ENCODE results near the gene TRIM46. TPM values are rescaled to one million over a fixed set of nuclear protein-coding genes. Genes with fewer than 3 reads are reported as not detected.

Gene TRIM46
- total and polyA plus RNA-seq, 9 of the 15 experiments (the other 6 are each of a cell fraction or from before 2014, with no cell fraction given), result 0.05 to 0.60 (median 0.16) TPM; not detected in 3

DNA sequence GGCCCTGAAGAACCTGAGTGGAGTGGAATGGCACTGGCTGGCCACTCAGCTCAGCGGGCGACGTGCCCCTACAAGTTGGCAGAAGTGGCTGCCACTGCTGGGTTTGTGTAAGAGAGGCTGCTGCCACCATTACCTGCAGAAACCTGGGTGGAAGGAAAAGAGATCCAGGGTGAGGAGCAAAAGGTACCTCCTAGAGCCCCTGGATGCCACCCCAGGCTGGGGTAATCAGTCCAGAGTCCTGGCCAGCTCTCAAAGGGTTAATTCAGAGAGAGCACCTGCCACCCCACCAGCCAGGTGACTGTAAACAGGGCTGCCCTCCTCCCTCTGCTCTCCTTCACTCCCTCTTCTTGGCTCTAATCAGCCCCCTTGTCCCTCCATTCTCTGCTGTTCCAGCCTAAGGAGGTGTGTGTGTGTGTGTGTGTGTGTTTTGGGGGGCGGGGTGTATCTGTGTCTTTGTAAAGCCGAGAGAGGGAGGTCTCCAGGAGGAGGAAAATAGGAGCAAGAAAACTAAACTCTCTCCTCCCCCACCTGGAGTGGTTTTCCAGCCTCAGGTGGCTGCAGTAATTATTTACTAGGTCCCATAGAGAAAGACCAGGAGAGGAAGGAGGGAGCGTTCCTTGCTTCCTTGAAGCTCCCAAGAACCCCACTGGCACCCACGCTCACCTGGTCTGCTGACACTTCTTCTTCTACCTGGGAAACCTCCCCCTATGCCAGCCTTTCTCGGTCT, 12.6 kb downstream of the TRIM46 start:
- H3K9ac ChIP-seq (ENCODE audit: insufficient read depth in 1 of 2, low read depth in 2 of 2, low read length in 2 of 2), result peak overlapping the region in 1 of 2 experiments; percentile 33; a peak in 2 of 4 replicates
- in situ Hi-C loops (cut with MboI), result no loop called here
- H3K9me1 ChIP-seq (ENCODE audit: control insufficient read depth, insufficient read depth, low read length), result no peaks in the 10 kb centered on the region
- no peak overlapping the region for H3K4me3 ChIP-seq
- CTCF ChIA-PET (ENCODE audit: low intra/inter-chr PET ratio), result no interaction called here
- H3K36me3 ChIP-seq (ENCODE audit: control insufficient read depth, insufficient read depth, low read length), result no peaks in the 10 kb centered on the region
- FAIRE-seq (no peak), ATAC-seq (peak; percentile 42; the same call in 2 of the 3 replicates), DNase-seq (ENCODE audit: extremely low read depth in 1 of 4, low spot score in 3 of 4) (no peak)
- no peak overlapping the region for H3K4me2 ChIP-seq (ENCODE audit: insufficient read depth, low read length)
- intact Hi-C loops (cut with micrococcal nuclease), result no loop called here
- H3K9me3 ChIP-seq (replicated peaks; ENCODE audit: control insufficient read depth, insufficient read depth, low read depth, low read length), result no peaks in the 10 kb centered on the region
- H2AFZ ChIP-seq (ENCODE audit: low read depth, low read length), result no peak overlapping the region
- no peak overlapping the region for H3K27ac ChIP-seq (ENCODE audit: extremely low read depth, low read depth, low read length)
- peaks cover 0 to 33% of the 10 kb centered on the region in 2 experiments; a peak in 3 of 5 replicates for H3K4me1 ChIP-seq (replicated peaks in 1 of 2; ENCODE audit: control insufficient read depth in 2 of 2, insufficient read depth in 2 of 2, low read length in 2 of 2)
- H4K20me1 ChIP-seq (replicated peaks; ENCODE audit: control insufficient read depth, insufficient read depth, low read length), result no peaks in the 10 kb centered on the region
- WGBS (ENCODE audit: insufficient coverage, low coverage, missing lambda C conversion rate), result 77% methylated on average over 7 of the region's 8 CpGs
- TF ChIP-seq, protein P1, sequence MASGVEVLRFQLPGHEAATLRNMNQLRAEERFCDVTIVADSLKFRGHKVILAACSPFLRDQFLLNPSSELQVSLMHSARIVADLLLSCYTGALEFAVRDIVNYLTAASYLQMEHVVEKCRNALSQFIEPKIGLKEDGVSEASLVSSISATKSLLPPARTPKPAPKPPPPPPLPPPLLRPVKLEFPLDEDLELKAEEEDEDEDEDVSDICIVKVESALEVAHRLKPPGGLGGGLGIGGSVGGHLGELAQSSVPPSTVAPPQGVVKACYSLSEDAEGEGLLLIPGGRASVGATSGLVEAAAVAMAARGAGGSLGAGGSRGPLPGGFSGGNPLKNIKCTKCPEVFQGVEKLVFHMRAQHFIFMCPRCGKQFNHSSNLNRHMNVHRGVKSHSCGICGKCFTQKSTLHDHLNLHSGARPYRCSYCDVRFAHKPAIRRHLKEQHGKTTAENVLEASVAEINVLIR (CRISPR knock-in tag; IDR thresholded peaks at IDR 0.05), result no peak
- TF ChIP-seq MTF1 (CRISPR knock-in tag; IDR thresholded peaks at IDR 0.05; ENCODE audit: borderline replicate concordance), result no peak
- no peak for TF ChIP-seq RBFOX2 (IDR thresholded peaks at IDR 0.05; ENCODE audit: low read depth, low read length)
- no peak for TF ChIP-seq ZNF436 (CRISPR knock-in tag; IDR thresholded peaks at IDR 0.05)
- TF ChIP-seq RBBP5 (IDR thresholded peaks at IDR 0.05; ENCODE audit: borderline replicate concordance, insufficient read depth, low read length, poor library complexity, severe bottlenecking), result no peak
- no peak for TF ChIP-seq ZNF184 (CRISPR knock-in tag; IDR thresholded peaks at IDR 0.05)
- TF ChIP-seq JUN (IDR thresholded peaks at IDR 0.05; ENCODE audit: borderline replicate concordance, low read depth, low read length), result no peak
- TF ChIP-seq JUN (CRISPR knock-in tag; IDR thresholded peaks at IDR 0.05; ENCODE audit: borderline replicate concordance), result no peak
- no peak for TF ChIP-seq ZBTB11 (CRISPR knock-in tag; IDR thresholded peaks at IDR 0.05)
- no peaks in the 10 kb centered on the region for H3K79me2 ChIP-seq (ENCODE audit: control insufficient read depth, insufficient read depth, low read length)
- POLR2A ChIA-PET, result interaction anchor here (0.6 to 1.2 kb wide), 2 partner anchors 9 to 11 kb away, joined by 3 to 5 read pairs; no protein-coding TSS in a partner anchor
- H3K27me3 ChIP-seq (ENCODE audit: control insufficient read depth in 2 of 2, insufficient read depth in 2 of 2, low read length in 2 of 2), result no peaks in the 10 kb centered on the region
- BruUV-seq (replicated peaks), result no TSS peak
